GM12878 (cell line): ENCODE data around the gene VEGFD. TPM values are rescaled to one million over a fixed set of nuclear protein-coding genes. Genes with fewer than 3 reads are reported as not detected.

ENCODE experiments used
- CREB1 ChIP-seq: IDR thresholded peaks from 2 replicates; pipeline ENCODE4 v1.6.1; 2012; ENCODE audit warnings: low read depth, mild to moderate bottlenecking, inconsistent platforms
- GATAD2B ChIP-seq: fragments of 450-650 bp; conservative IDR thresholded peaks from 2 replicates; pipeline ENCODE4 v1.6.1; 2017; ENCODE audit warnings: low read depth, mild to moderate bottlenecking, moderate library complexity
- HDAC6 ChIP-seq: fragments of 200-600 bp; sonication (generic); IDR thresholded peaks from one replicate; pipeline ENCODE4 v1.8.0; 2017; ENCODE audit warnings: antibody characterized with exemption; ENCODE audit not compliant: unreplicated experiment
- IKZF1 ChIP-seq: fragments of 450-650 bp; conservative IDR thresholded peaks from 2 replicates; pipeline ENCODE4 v1.6.1; 2017; ENCODE audit warnings: antibody characterized with exemption, mild to moderate bottlenecking
- KAT2A ChIP-seq: conservative IDR thresholded peaks from 2 replicates; pipeline ENCODE4 v1.6.1; 2011; ENCODE audit warnings: low read depth, low read length; ENCODE audit not compliant: control insufficient read depth
- MTA2 ChIP-seq: fragments of 450-650 bp; IDR thresholded peaks from 2 replicates; pipeline ENCODE4 v1.6.1; 2016; ENCODE audit warnings: low read depth, mild to moderate bottlenecking, moderate library complexity
- NFYA ChIP-seq: IDR thresholded peaks from 2 replicates; pipeline ENCODE4 v1.6.1; 2011; ENCODE audit warnings: low read depth, mild to moderate bottlenecking, low read length, improper control_type of control experiment, borderline replicate concordance
- NKRF ChIP-seq: fragments of 450-650 bp; conservative IDR thresholded peaks from 2 replicates; pipeline ENCODE4 v1.6.1; 2017; ENCODE audit warnings: mild to moderate bottlenecking, moderate library complexity
- PKNOX1 ChIP-seq: fragments of 450-650 bp; IDR thresholded peaks from 2 replicates; pipeline ENCODE4 v1.6.1; 2016; ENCODE audit warnings: mild to moderate bottlenecking
- POLR2A ChIP-seq: IDR thresholded peaks from 2 replicates; pipeline ENCODE4 v1.6.1; 2011; ENCODE audit warnings: low read depth, mild to moderate bottlenecking, low read length
- RCOR1 ChIP-seq: conservative IDR thresholded peaks from 2 replicates; pipeline ENCODE4 v1.6.1; 2012; ENCODE audit warnings: low read depth, low read length, improper control_type of control experiment
- SIX5 ChIP-seq: IDR thresholded peaks from 2 replicates; pipeline ENCODE4 v1.6.1; 2011; ENCODE audit warnings: mild to moderate bottlenecking, low read depth, low read length, moderate library complexity; ENCODE audit not compliant: severe bottlenecking
- SMC3 ChIP-seq: IDR thresholded peaks from 2 replicates; pipeline ENCODE4 v1.6.1; 2011; ENCODE audit warnings: low read length, improper control_type of control experiment, borderline replicate concordance
- SRF ChIP-seq, 2 experiments: IDR thresholded peaks; 2 replicates each; pipeline ENCODE4 v1.6.1; 2011; ENCODE audit warnings: low read depth in 2 of 2, low read length in 2 of 2, mild to moderate bottlenecking in 1 of 2, moderate library complexity in 1 of 2
- WRNIP1 ChIP-seq: IDR thresholded peaks from 2 replicates; pipeline ENCODE4 v1.6.1; 2011; ENCODE audit warnings: low read depth, low read length, improper control_type of control experiment, borderline replicate concordance
- ZBTB40 ChIP-seq: fragments of 450-650 bp; IDR thresholded peaks from 2 replicates; pipeline ENCODE4 v1.6.1; 2016; ENCODE audit warnings: mild to moderate bottlenecking, moderate library complexity, borderline replicate concordance
- ZNF24 ChIP-seq: fragments of 450-650 bp; IDR thresholded peaks from 2 replicates; pipeline ENCODE4 v1.6.1; 2017; ENCODE audit warnings: antibody characterized with exemption, mild to moderate bottlenecking
- ZZZ3 ChIP-seq: IDR thresholded peaks from 2 replicates; pipeline ENCODE4 v1.6.1; 2011; ENCODE audit warnings: low read depth; ENCODE audit not compliant: control insufficient read depth, insufficient read length
- polyA plus RNA-seq, 11 experiments: library from polyadenylated mRNA; depleted of rRNA in 4 of 11; unstranded in 6 of 11; stranded (reverse) in 5 of 11; fragments of >200 nt; fragmentation: Nextera tagmentation in 4 of 11; fragmentation: Illumina TruSeq in 1 of 11; extraction: Ambion mirVana in 4 of 11; extraction: Trizol in 1 of 11; gene quantifications; 1 replicate in 1 of 11; 2 replicates in 10 of 11; pipeline versions ENCODE4 v1.2.1 to v1.2.3, GENCODE V29; 2011 to 2016; ENCODE audit warnings: inconsistent platforms in 2 of 11, missing spikeins in 2 of 11, low read depth in 1 of 11
- total RNA-seq, 4 experiments: library from RNA; depleted of rRNA in 3 of 4; stranded (reverse); fragments of >200 nt in 3 of 4; fragmentation: Illumina TruSeq in 1 of 4; extraction: Trizol in 1 of 4; gene quantifications; 2 replicates each; pipeline versions ENCODE4 v1.2.1 to v1.2.3, GENCODE V29; 2013 to 2021
- TF ChIP-seq, protein P1 (sequence below): fragments of 450-650 bp; formaldehyde crosslinking; IDR thresholded peaks from 2 replicates; pipeline ENCODE4 v1.5.0; 2022; ENCODE audit warnings: mild to moderate bottlenecking, missing genetic modification characterization

VEGFD gene
- total and polyA plus RNA-seq, 10 of the 15 experiments (the other 5 are each of a cell fraction or from before 2014, with no cell fraction given): 0.15 TPM; not detected in 9

GRCh38 chrX:15335135-15336022, 48.8 kb downstream of the VEGFD start, which contains the start of gene PIGA (continued):
- TF ChIP-seq, protein P1, sequence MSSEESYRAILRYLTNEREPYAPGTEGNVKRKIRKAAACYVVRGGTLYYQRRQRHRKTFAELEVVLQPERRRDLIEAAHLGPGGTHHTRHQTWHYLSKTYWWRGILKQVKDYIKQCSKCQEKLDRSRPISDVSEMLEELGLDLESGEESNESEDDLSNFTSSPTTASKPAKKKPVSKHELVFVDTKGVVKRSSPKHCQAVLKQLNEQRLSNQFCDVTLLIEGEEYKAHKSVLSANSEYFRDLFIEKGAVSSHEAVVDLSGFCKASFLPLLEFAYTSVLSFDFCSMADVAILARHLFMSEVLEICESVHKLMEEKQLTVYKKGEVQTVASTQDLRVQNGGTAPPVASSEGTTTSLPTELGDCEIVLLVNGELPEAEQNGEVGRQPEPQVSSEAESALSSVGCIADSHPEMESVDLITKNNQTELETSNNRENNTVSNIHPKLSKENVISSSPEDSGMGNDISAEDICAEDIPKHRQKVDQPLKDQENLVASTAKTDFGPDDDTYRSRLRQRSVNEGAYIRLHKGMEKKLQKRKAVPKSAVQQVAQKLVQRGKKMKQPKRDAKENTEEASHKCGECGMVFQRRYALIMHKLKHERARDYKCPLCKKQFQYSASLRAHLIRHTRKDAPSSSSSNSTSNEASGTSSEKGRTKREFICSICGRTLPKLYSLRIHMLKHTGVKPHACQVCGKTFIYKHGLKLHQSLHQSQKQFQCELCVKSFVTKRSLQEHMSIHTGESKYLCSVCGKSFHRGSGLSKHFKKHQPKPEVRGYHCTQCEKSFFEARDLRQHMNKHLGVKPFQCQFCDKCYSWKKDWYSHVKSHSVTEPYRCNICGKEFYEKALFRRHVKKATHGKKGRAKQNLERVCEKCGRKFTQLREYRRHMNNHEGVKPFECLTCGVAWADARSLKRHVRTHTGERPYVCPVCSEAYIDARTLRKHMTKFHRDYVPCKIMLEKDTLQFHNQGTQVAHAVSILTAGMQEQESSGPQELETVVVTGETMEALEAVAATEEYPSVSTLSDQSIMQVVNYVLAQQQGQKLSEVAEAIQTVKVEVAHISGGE (CRISPR knock-in tag): no peak
- peak; percentile 76; the same call in 1 of the 2 replicates for TF ChIP-seq PKNOX1
- TF ChIP-seq SIX5: no peak
- no peak for TF ChIP-seq ZZZ3
- no peak for TF ChIP-seq SMC3
- no peak for TF ChIP-seq HDAC6
- TF ChIP-seq ZNF24: no peak
- TF ChIP-seq CREB1: peak; percentile 96
- peak; percentile 36; the same call in 1 of the 2 replicates for TF ChIP-seq ZBTB40
- no peak for TF ChIP-seq SRF (IDR thresholded peaks at IDR 0.05; ENCODE audit: low read depth in 2 of 2, low read length in 2 of 2)
- TF ChIP-seq WRNIP1: no peak
- TF ChIP-seq RCOR1: no peak
- no peak for TF ChIP-seq MTA2
- TF ChIP-seq KAT2A: no peak
- peak; percentile 65 for TF ChIP-seq NKRF
- TF ChIP-seq NFYA: no peak
- no peak for TF ChIP-seq GATAD2B
- TF ChIP-seq POLR2A: peak; percentile 88
- no peak for TF ChIP-seq IKZF1
